Stomach smooth muscle (tissue), 2 donors: Measurements from ENCODE around the gene TMEM127.
A peak's percentile ranks its signal among the peaks of the same experiment; 100 is the strongest.
"Not testable (repeated sequence)": the region's sequence is repeated elsewhere in the genome, so short reads cannot be mapped to it uniquely, and the experiment has no call there.

ENCODE experiments used
- H3K27ac ChIP-seq: one replicate; pipeline ENCODE4 v1.7.0; 2013; ENCODE audit warnings: mild to moderate bottlenecking, low read length, inconsistent platforms
- H3K27me3 ChIP-seq, 2 donors: one replicate each; pipeline ENCODE4 v1.7.0; 2013; ENCODE audit warnings: low read length in 2 of 2; ENCODE audit not compliant: insufficient read depth in 2 of 2, control insufficient read depth in 1 of 2
- H3K36me3 ChIP-seq, 2 donors: one replicate each; pipeline ENCODE4 v1.7.0; 2013; ENCODE audit warnings: low read length in 2 of 2; ENCODE audit not compliant: control insufficient read depth in 2 of 2, insufficient read depth in 2 of 2
- H3K4me1 ChIP-seq: one replicate; pipeline ENCODE4 v1.7.0; 2013; ENCODE audit warnings: low read length; ENCODE audit not compliant: control insufficient read depth, insufficient read depth
- H3K4me3 ChIP-seq, 2 donors: one replicate each; pipeline ENCODE4 v1.7.0; 2013; ENCODE audit warnings: low read length in 2 of 2
- H3K9ac ChIP-seq, 2 donors: one replicate each; pipeline ENCODE4 v1.7.0; 2013; ENCODE audit warnings: low read length in 2 of 2, mild to moderate bottlenecking in 1 of 2
- H3K9me3 ChIP-seq, 2 donors: one replicate each; pipeline ENCODE4 v1.7.0; 2013; ENCODE audit warnings: low read length in 2 of 2; ENCODE audit not compliant: control insufficient read depth in 2 of 2
- donor health status: healthy.
- donor health status: Pancreatic carcinoma.

The TMEM127 gene

GRCh38 chr2:96265840-96266679, at the start of gene TMEM127, which contains the start of gene CIAO1:
Gene TMEM127 (minus strand): TSS chr2:96265997. CDS start chr2:96265381, 616 bp downstream.
Gene CIAO1 (plus strand): TSS chr2:96266225. CDS start chr2:96266351, 126 bp downstream.
- peaks cover 14 to 32% of the 10 kb centered on the region in 2 donors for H3K36me3 ChIP-seq
- H3K4me1 ChIP-seq, result peaks cover 37% of the 10 kb centered on the region

GRCh38 chr2:96315005-96315399, 49.2 kb upstream of the TMEM127 start:
- Histone ChIP-seq H3K27ac (no peak overlapping the region), H3K9me3 (no peaks in the 10 kb centered on the region), H3K4me3 (no peak overlapping the region), H3K9ac (no peak overlapping the region), H3K27me3 (peaks cover 8 to 11% of the 10 kb centered on the region in 2 donors), H3K36me3 (no peaks in the 10 kb centered on the region), H3K4me1 (no peaks in the 10 kb centered on the region)

More at GRCh38 chr2:96265840-96266679, at the start of gene TMEM127, which contains the start of gene CIAO1:
- Histone ChIP-seq H3K4me3 (peak within 1 kb of the TSS; percentile 97 to 99), H3K27ac (peak within 1 kb of the TSS; percentile 89), H3K27me3 (no peaks in the 10 kb centered on the region), H3K9ac (peak within 1 kb of the TSS; percentile 91 to 93), H3K9me3 (no peaks in the 10 kb centered on the region)

GRCh38 chr2:96308248-96308647, 42.5 kb upstream of the TMEM127 start:
- H3K4me1 ChIP-seq, result peaks cover 12% of the 10 kb centered on the region
- no peak overlapping the region for H3K9ac ChIP-seq
- no peak overlapping the region for H3K27ac ChIP-seq
- H3K4me3 ChIP-seq, result no peak overlapping the region
- H3K27me3 ChIP-seq, result no peaks in the 10 kb centered on the region
- no peaks in the 10 kb centered on the region for H3K9me3 ChIP-seq
- peaks cover 1% of the 10 kb centered on the region in 2 donors for H3K36me3 ChIP-seq

- no peaks in the 10 kb centered on the region for H3K27me3 ChIP-seq
- peak overlapping the region; percentile 76 for H3K27ac ChIP-seq
- peaks cover 20% of the 10 kb centered on the region in 2 donors for H3K36me3 ChIP-seq
- H3K4me1 ChIP-seq, result peaks cover 12% of the 10 kb centered on the region
- peak overlapping the region in 1 of 2 donors; percentile 78 for H3K9ac ChIP-seq
- no peaks in the 10 kb centered on the region for H3K9me3 ChIP-seq
- peak overlapping the region; percentile 96 to 99 for H3K4me3 ChIP-seq
These were observed 40.6 kb upstream of the TMEM127 start for GRCh38 chr2:96306370-96306769.

- peaks cover 24% of the 10 kb centered on the region in 2 donors for H3K36me3 ChIP-seq
- peak overlapping the region; percentile 78 to 91 for H3K9ac ChIP-seq
- peak overlapping the region; percentile 76 for H3K27ac ChIP-seq
- H3K4me1 ChIP-seq, result peaks cover 12% of the 10 kb centered on the region
- peak overlapping the region; percentile 96 to 99 for H3K4me3 ChIP-seq
- H3K27me3 ChIP-seq, result no peaks in the 10 kb centered on the region
- H3K9me3 ChIP-seq, result no peaks in the 10 kb centered on the region
These were observed 40.1 kb upstream of the TMEM127 start for GRCh38 chr2:96305979-96306308.

GRCh38 chr2:96305091-96305978, 39.5 kb upstream of the TMEM127 start, which contains the start of gene SNRNP200:
Gene SNRNP200 (minus strand): TSS chr2:96305546. CDS start chr2:96305437, 109 bp downstream.
- H3K36me3 ChIP-seq, result peaks cover 26 to 28% of the 10 kb centered on the region in 2 donors
- no peaks in the 10 kb centered on the region for H3K9me3 ChIP-seq
- peaks cover 12% of the 10 kb centered on the region for H3K4me1 ChIP-seq
- peak within 1 kb of the TSS; percentile 78 to 96 for H3K9ac ChIP-seq
- H3K27ac ChIP-seq, result peak within 1 kb of the TSS; percentile 76
- H3K27me3 ChIP-seq, result no peaks in the 10 kb centered on the region
- peak within 1 kb of the TSS; percentile 96 to 99 for H3K4me3 ChIP-seq

GRCh38 chr2:96304606-96305005, 38.8 kb upstream of the TMEM127 start:
- Histone ChIP-seq H3K4me3 (peak overlapping the region; percentile 96 to 99), H3K36me3 (peaks cover 28 to 29% of the 10 kb centered on the region in 2 donors), H3K9ac (peak overlapping the region; percentile 78 to 96), H3K9me3 (no peaks in the 10 kb centered on the region), H3K4me1 (peaks cover 12% of the 10 kb centered on the region), H3K27me3 (no peaks in the 10 kb centered on the region), H3K27ac (no peak overlapping the region)

- Histone ChIP-seq H3K27me3 (no peaks in the 10 kb centered on the region), H3K4me3 (no peak overlapping the region), H3K4me1 (peaks cover 12% of the 10 kb centered on the region), H3K27ac (no peak overlapping the region), H3K9me3 (no peaks in the 10 kb centered on the region), H3K36me3 (peaks cover 55 to 56% of the 10 kb centered on the region in 2 donors), H3K9ac (peak overlapping the region in 1 of 2 donors; percentile 29)
These were observed 36.1 kb upstream of the TMEM127 start for GRCh38 chr2:96301865-96302264.

GRCh38 chr2:96296925-96297324, 31.1 kb upstream of the TMEM127 start:
- H3K27me3 ChIP-seq, result no peaks in the 10 kb centered on the region
- no peak overlapping the region for H3K27ac ChIP-seq
- H3K36me3 ChIP-seq, result peaks cover 74 to 85% of the 10 kb centered on the region in 2 donors
- no peak overlapping the region for H3K9ac ChIP-seq
- H3K4me1 ChIP-seq, result no peaks in the 10 kb centered on the region
- H3K9me3 ChIP-seq, result no peaks in the 10 kb centered on the region
- H3K4me3 ChIP-seq, result no peak overlapping the region

GRCh38 chr2:96294271-96294670, 28.5 kb upstream of the TMEM127 start:
- not testable (repeated sequence) for H3K27me3 ChIP-seq, H3K9me3 ChIP-seq, H3K4me1 ChIP-seq, H3K9ac ChIP-seq, H3K4me3 ChIP-seq, H3K27ac ChIP-seq
- H3K36me3 ChIP-seq, result peaks cover 83 to 94% of the 10 kb centered on the region in 2 donors
